Muscle layer of colon (tissue), 2 donors: ENCODE measurements around the gene TDO2.
"Not testable (repeated sequence)": the region's sequence is repeated elsewhere in the genome, so short reads cannot be mapped to it uniquely, and the experiment has no call there.

Source experiments
- H3K27ac ChIP-seq: one replicate; pipeline ENCODE4 v1.7.0; 2013; ENCODE audit warnings: low read depth, mild to moderate bottlenecking, low read length, moderate library complexity
- H3K27me3 ChIP-seq, 2 donors: one replicate each; pipeline ENCODE4 v1.7.0; 2013; ENCODE audit warnings: low read length in 2 of 2, mild to moderate bottlenecking in 2 of 2; ENCODE audit not compliant: insufficient read depth in 2 of 2, control insufficient read depth in 1 of 2
- H3K36me3 ChIP-seq: one replicate; pipeline ENCODE4 v1.7.0; 2013; ENCODE audit warnings: mild to moderate bottlenecking, low read length; ENCODE audit not compliant: insufficient read depth
- H3K4me1 ChIP-seq: one replicate; pipeline ENCODE4 v1.7.0; 2013; ENCODE audit warnings: mild to moderate bottlenecking, low read length; ENCODE audit not compliant: insufficient read depth
- H3K4me3 ChIP-seq, 2 donors: one replicate each; pipeline ENCODE4 v1.7.0; 2013; ENCODE audit warnings: low read length in 2 of 2, low read depth in 1 of 2, mild to moderate bottlenecking in 1 of 2, moderate library complexity in 1 of 2
- H3K9ac ChIP-seq: one replicate; pipeline ENCODE4 v1.7.0; 2013; ENCODE audit warnings: low read length
- H3K9me3 ChIP-seq: one replicate; pipeline ENCODE4 v1.7.0; 2013; ENCODE audit warnings: mild to moderate bottlenecking, low read length
- donor health status: abdominal sarcoma.
- donor health status: Adenocarcinoma of cecum.

Gene TDO2

DNA sequence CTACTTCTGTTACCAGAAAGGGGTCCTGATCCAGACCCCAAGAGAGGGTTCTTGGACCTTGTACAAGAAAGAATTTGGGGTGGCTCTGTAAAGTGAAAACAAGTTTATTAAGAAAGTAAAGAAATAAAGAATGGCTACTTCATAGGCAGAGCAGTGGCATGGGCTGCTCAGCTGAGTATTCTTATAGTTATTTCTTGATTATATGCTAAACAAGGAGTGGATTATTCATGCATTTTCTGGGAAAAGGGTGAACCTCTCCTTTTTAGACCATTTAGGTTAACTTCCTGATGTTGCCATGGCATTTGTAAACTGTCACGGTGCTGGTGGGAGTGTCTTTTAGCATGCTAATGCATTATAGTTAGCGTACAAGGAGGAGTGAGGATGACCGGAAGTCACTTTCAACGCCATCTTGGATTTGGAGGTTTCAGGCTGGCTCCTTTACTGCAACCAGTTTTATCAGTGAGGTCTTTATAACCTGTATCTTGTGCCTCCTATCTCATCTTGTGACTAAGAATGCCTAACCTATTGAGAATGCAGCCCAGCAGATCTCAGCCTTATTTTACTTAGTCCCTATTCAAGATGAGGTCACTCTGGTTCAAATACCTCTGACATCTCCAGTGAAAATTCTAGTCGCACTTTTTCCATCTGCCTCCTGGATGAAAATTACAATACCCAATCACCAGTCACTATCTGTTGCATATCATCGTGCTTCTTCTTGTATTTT, 15.5 kb upstream of the TDO2 start:
- no peaks in the 10 kb centered on the region for H3K4me1 ChIP-seq
- no peaks in the 10 kb centered on the region for H3K27me3 ChIP-seq
- no peak overlapping the region for H3K27ac ChIP-seq
- no peaks in the 10 kb centered on the region for H3K9me3 ChIP-seq
- no peak overlapping the region for H3K4me3 ChIP-seq
- no peaks in the 10 kb centered on the region for H3K36me3 ChIP-seq
- H3K9ac ChIP-seq: no peak overlapping the region

DNA sequence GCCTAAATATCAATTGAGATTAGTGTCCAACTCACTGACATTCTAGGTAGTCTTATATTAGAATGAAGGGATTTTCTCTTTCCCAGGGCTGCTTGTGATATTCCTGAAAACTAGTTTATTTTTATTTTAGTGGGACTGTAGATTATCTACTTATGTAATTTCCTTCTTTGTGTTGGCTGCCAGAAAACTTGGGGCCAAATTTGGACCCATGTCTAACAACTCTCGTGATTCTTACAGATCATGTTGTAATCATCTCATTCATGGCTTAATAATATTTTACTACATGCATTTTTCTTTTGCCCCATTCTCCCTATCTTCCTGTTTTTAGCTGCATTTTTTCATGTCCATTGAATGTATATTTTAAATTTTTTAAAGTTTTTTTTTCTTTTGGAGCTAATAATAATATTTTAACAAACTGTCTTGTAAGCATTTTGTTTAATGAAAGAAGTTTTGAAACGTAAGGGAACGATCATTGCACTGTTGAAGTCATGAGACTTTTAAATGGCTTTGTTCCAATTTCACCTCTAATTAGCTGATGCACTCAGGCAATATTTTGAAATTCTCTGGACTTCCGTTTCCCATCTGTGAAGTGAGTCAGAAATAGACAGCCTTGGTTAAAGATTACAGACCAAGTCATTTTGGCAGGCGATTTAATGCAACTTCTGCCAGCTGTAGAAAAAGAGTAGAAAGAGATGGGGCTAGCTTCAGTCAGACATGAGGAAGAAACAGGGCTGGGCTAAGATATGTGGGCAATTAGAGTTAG, 14.3 kb upstream of the TDO2 start:
- Histone ChIP-seq H3K9ac (no peak overlapping the region), H3K36me3 (no peaks in the 10 kb centered on the region), H3K9me3 (no peaks in the 10 kb centered on the region), H3K4me3 (no peak overlapping the region), H3K27me3 (no peaks in the 10 kb centered on the region), H3K27ac (no peak overlapping the region), H3K4me1 (no peaks in the 10 kb centered on the region)

DNA sequence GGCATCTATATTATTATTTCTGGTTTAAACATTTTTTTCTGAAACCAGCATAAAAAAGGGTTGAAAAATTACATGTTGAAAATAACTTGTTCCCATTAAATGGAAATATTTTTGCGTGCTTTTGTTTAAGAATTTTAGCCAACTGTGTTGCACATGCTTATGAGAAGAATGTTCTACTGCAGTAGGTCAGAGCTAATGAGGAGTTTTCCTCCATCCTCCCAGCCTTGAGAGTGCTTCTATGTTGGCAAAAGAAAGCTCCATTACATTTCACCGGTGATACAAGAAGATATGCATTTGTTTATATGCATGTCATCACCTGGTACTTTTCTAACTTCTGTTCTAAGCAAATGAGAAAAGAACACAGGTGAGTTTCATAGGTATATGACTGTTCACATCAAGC, 13.6 kb upstream of the TDO2 start:
- Histone ChIP-seq H3K36me3 (no peaks in the 10 kb centered on the region), H3K4me1 (no peaks in the 10 kb centered on the region), H3K4me3 (no peak overlapping the region), H3K27me3 (no peaks in the 10 kb centered on the region), H3K9ac (no peak overlapping the region), H3K27ac (no peak overlapping the region), H3K9me3 (no peaks in the 10 kb centered on the region)

DNA sequence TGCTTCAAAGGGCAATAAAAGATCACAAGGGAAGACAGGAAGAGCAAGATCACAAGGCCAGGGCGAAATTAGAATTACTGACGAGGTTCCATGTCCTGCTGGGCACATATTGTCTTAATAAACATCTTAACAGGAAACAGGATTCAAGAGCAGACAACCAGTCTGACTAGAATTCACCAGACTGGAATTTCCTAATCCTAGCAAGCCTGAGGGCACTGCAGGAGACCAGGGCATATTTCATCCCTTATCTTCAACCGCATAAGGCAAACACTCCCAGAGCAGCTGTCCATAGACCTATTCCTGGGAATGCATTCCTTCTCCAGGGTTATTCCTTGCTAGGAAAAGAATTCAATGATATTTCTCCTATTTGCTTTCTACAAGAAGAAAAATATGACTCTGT, 12.4 kb upstream of the TDO2 start:
- Histone ChIP-seq H3K36me3 (no peaks in the 10 kb centered on the region), H3K9me3 (no peaks in the 10 kb centered on the region), H3K27ac (no peak overlapping the region), H3K4me3 (no peak overlapping the region), H3K4me1 (no peaks in the 10 kb centered on the region), H3K9ac (no peak overlapping the region), H3K27me3 (no peaks in the 10 kb centered on the region)

GRCh38 chr4:155898371-155898770, 5.1 kb upstream of the TDO2 start:
- not testable (repeated sequence) for H3K9me3 ChIP-seq, H3K36me3 ChIP-seq, H3K4me1 ChIP-seq, H3K9ac ChIP-seq, H3K4me3 ChIP-seq, H3K27me3 ChIP-seq, H3K27ac ChIP-seq

- Histone ChIP-seq H3K4me1 (no peaks in the 10 kb centered on the region), H3K27me3 (no peaks in the 10 kb centered on the region), H3K9me3 (no peaks in the 10 kb centered on the region), H3K9ac (no peak overlapping the region), H3K36me3 (no peaks in the 10 kb centered on the region), H3K4me3 (no peak overlapping the region), H3K27ac (no peak overlapping the region)
These were observed 3.6 kb upstream of the TDO2 start for GRCh38 chr4:155899891-155900290.

- H3K9ac ChIP-seq: no peak overlapping the region
- H3K27ac ChIP-seq: no peak overlapping the region
- H3K4me1 ChIP-seq: no peaks in the 10 kb centered on the region
These were observed 3.1 kb upstream of the TDO2 start for GRCh38 chr4:155900381-155900780.

DNA sequence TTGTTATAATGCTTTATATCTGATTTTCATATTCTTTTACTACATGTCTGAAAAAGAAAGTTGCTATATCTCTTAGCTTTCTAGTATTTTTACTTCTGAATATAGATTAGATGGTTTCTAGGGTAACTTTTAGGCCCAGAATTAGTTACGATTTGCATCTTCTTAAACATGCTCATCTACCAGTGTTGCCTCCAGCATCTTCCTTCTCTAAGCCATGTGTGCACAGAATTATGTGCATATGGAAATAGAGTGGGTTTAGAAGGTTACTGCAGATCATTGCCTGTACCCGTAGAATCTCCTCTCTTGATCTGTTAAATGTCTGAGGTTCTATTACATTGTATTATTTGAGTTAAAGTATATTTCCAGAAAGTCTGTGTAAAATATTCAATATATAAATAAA, 2.5 kb upstream of the TDO2 start:
- Histone ChIP-seq H3K27ac (no peak overlapping the region), H3K9ac (no peak overlapping the region), H3K27me3 (no peaks in the 10 kb centered on the region), H3K9me3 (no peaks in the 10 kb centered on the region), H3K36me3 (no peaks in the 10 kb centered on the region), H3K4me3 (no peak overlapping the region), H3K4me1 (no peaks in the 10 kb centered on the region)

More at GRCh38 chr4:155900381-155900780, 3.1 kb upstream of the TDO2 start:
- H3K4me3 ChIP-seq: no peak overlapping the region
- no peaks in the 10 kb centered on the region for H3K9me3 ChIP-seq
- no peaks in the 10 kb centered on the region for H3K36me3 ChIP-seq
- no peaks in the 10 kb centered on the region for H3K27me3 ChIP-seq

- Histone ChIP-seq H3K4me1 (no peaks in the 10 kb centered on the region), H3K9me3 (no peaks in the 10 kb centered on the region), H3K27me3 (no peaks in the 10 kb centered on the region), H3K36me3 (no peaks in the 10 kb centered on the region), H3K4me3 (no peak overlapping the region), H3K27ac (no peak overlapping the region), H3K9ac (no peak overlapping the region)
These were observed 835 bp downstream of the TDO2 start for GRCh38 chr4:155904331-155904730.

GRCh38 chr4:155906554-155907247, 3.2 kb downstream of the TDO2 start:
- Histone ChIP-seq H3K9ac (no peak overlapping the region), H3K9me3 (no peaks in the 10 kb centered on the region), H3K4me1 (no peaks in the 10 kb centered on the region), H3K36me3 (no peaks in the 10 kb centered on the region), H3K4me3 (no peak overlapping the region), H3K27ac (no peak overlapping the region), H3K27me3 (no peaks in the 10 kb centered on the region)

DNA sequence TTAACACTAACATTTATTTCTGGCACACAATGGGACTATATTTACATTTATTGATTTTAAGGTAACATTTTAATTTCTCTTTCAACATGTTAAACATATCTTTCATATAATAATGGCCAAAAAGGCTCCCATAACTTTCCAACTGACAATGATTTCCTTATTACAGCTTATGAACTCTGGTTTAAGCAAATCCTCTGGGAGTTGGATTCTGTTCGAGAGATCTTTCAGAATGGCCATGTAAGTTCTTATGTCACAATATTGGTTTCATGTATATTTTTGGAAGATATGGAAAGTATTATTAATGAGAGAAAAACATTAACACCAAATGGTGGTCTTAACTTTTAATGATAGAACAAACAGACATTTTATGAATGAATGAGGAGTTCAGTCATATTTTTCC, 4.1 kb downstream of the TDO2 start:
- Histone ChIP-seq H3K9ac (no peak overlapping the region), H3K9me3 (no peaks in the 10 kb centered on the region), H3K27ac (no peak overlapping the region), H3K4me3 (no peak overlapping the region), H3K36me3 (no peaks in the 10 kb centered on the region), H3K27me3 (no peaks in the 10 kb centered on the region), H3K4me1 (no peaks in the 10 kb centered on the region)
